K562 (cell line): ENCODE measurements around the gene CLHC1. TPM values are rescaled to one million over a fixed set of nuclear protein-coding genes. Genes with fewer than 3 reads are reported as not detected.
A peak's percentile ranks its signal among the peaks of the same experiment; 100 is the strongest.

Experiments used
- ADNP ChIP-seq: fragments of 200-800 bp; sonication (Bioruptor generic); IDR thresholded peaks from 2 replicates; pipeline ENCODE4 v1.6.1; 2016; ENCODE audit warnings: missing genetic modification characterization, missing compliant biosample characterization
- FOXK1 ChIP-seq: sonication (generic); formaldehyde crosslinking; IDR thresholded peaks from 2 replicates; pipeline ENCODE4 v1.8.0; 2022; ENCODE audit warnings: missing genetic modification reagents, mild to moderate bottlenecking, borderline replicate concordance
- GATA2 ChIP-seq: sonication (generic); formaldehyde crosslinking; IDR thresholded peaks from 2 replicates; pipeline ENCODE4 v1.4.0; 2020; ENCODE audit warnings: mild to moderate bottlenecking, missing genetic modification reagents
- GTF2F1 ChIP-seq: IDR thresholded peaks from 2 replicates; pipeline ENCODE4 v1.6.1; 2011; ENCODE audit warnings: low read depth, low read length, improper control_type of control experiment
- HNRNPLL ChIP-seq: fragments of 200-400 bp; formaldehyde crosslinking; IDR thresholded peaks from 2 replicates; pipeline ENCODE4 v1.6.1; 2017; ENCODE audit warnings: low read length, low read depth, mild to moderate bottlenecking; ENCODE audit not compliant: poor library complexity, severe bottlenecking
- KAT2B ChIP-seq: IDR thresholded peaks from one replicate; pipeline ENCODE4 v1.6.1; 2012; ENCODE audit warnings: low read depth, mild to moderate bottlenecking, control low read depth, inconsistent platforms, low read length, moderate library complexity
- MEF2A ChIP-seq: IDR thresholded peaks from 2 replicates; pipeline ENCODE4 v1.6.1; 2011; ENCODE audit warnings: low read depth, mild to moderate bottlenecking, low read length, moderate library complexity; ENCODE audit not compliant: control insufficient read depth
- NELFE ChIP-seq: IDR thresholded peaks from 2 replicates; pipeline ENCODE4 v1.6.1; 2011; ENCODE audit warnings: mild to moderate bottlenecking; ENCODE audit not compliant: insufficient read depth, insufficient read length
- PTTG1 ChIP-seq: fragments of 450-650 bp; IDR thresholded peaks from 2 replicates; pipeline ENCODE4 v1.6.1; 2016; ENCODE audit warnings: low read depth, mild to moderate bottlenecking, missing genetic modification characterization, missing compliant biosample characterization
- SETDB1 ChIP-seq: IDR thresholded peaks from one replicate; pipeline ENCODE4 v1.6.1; 2012; ENCODE audit warnings: low read length, control low read depth, inconsistent platforms
- SRSF3 ChIP-seq: fragments of 200-400 bp; formaldehyde crosslinking; IDR thresholded peaks from 2 replicates; pipeline ENCODE4 v1.6.1; 2016; ENCODE audit warnings: mild to moderate bottlenecking, low read length, moderate library complexity; ENCODE audit not compliant: insufficient read depth
- STAT5B ChIP-seq: fragments of 250-450 bp; sonication (Bioruptor Pico); IDR thresholded peaks from 2 replicates; pipeline ENCODE4 v1.8.0; 2021; ENCODE audit warnings: mild to moderate bottlenecking, inconsistent platforms
- ZBTB49 ChIP-seq: sonication (generic); formaldehyde crosslinking; IDR thresholded peaks from 2 replicates; pipeline ENCODE4 v1.8.0; 2022; ENCODE audit warnings: missing genetic modification reagents, mild to moderate bottlenecking, borderline replicate concordance
- ZC3H4 ChIP-seq: sonication (generic); formaldehyde crosslinking; IDR thresholded peaks from 2 replicates; pipeline ENCODE4 v1.9.0; 2021; ENCODE audit warnings: missing genetic modification reagents, borderline replicate concordance
- ZFP1 ChIP-seq: fragments of 450-650 bp; formaldehyde crosslinking; IDR thresholded peaks from 2 replicates; pipeline ENCODE4 v1.4.0; 2020; ENCODE audit warnings: mild to moderate bottlenecking, mixed read lengths
- ZNF133 ChIP-seq: fragments of 250-450 bp; sonication (Bioruptor Pico); IDR thresholded peaks from 2 replicates; pipeline ENCODE4 v1.4.0; 2020; ENCODE audit warnings: mild to moderate bottlenecking
- ZNF146 ChIP-seq: IDR thresholded peaks from one replicate; pipeline ENCODE4 v1.6.1; 2018; ENCODE audit warnings: missing compliant biosample characterization; ENCODE audit not compliant: unreplicated experiment
- ZNF212 ChIP-seq: fragments of 450-650 bp; formaldehyde crosslinking; IDR thresholded peaks from 2 replicates; pipeline ENCODE4 v1.4.0; 2020; ENCODE audit warnings: mild to moderate bottlenecking
- ZNF449 ChIP-seq: fragments of 250-450 bp; sonication (Bioruptor Pico); IDR thresholded peaks from 2 replicates; pipeline ENCODE4 v1.8.0; 2022; ENCODE audit warnings: moderate library complexity, mild to moderate bottlenecking, inconsistent platforms
- ZNF551 ChIP-seq: fragments of 250-450 bp; sonication (Bioruptor Pico); IDR thresholded peaks from 2 replicates; pipeline ENCODE4 v1.5.0; 2021; ENCODE audit warnings: mild to moderate bottlenecking, moderate library complexity
- polyA plus RNA-seq, 8 experiments: library from polyadenylated mRNA; depleted of rRNA in 4 of 8; stranded (reverse) in 5 of 8; unstranded in 3 of 8; fragments of >200 nt; fragmentation: Nextera tagmentation in 2 of 8; fragmentation: Illumina TruSeq in 1 of 8; extraction: Ambion mirVana in 2 of 8; extraction: Trizol in 1 of 8; gene quantifications; 2 replicates each; pipeline versions ENCODE4 v1.2.1 to v1.2.3, GENCODE V29; 2011 to 2014; ENCODE audit warnings: inconsistent platforms in 1 of 8, missing spikeins in 1 of 8
- total RNA-seq, 7 experiments: library from RNA; depleted of rRNA in 6 of 7; stranded (reverse); fragments of >200 nt in 6 of 7; fragmentation: Illumina TruSeq in 2 of 7; extraction: Trizol in 2 of 7; gene quantifications; 2 replicates each; pipeline versions ENCODE4 v1.2.1 to v1.2.3, GENCODE V29; 2011 to 2021; ENCODE audit warnings: low replicate concordance in 1 of 7
- TF ChIP-seq, protein P1 (sequence below): sonication (generic); formaldehyde crosslinking; IDR thresholded peaks from 2 replicates; pipeline ENCODE4 v1.9.0; 2022; ENCODE audit warnings: mild to moderate bottlenecking, missing genetic modification reagents
- TF ChIP-seq, protein P2 (sequence below): fragments of 200-800 bp; sonication (Bioruptor generic); IDR thresholded peaks from 2 replicates; pipeline ENCODE4 v1.6.1; 2017; ENCODE audit warnings: missing genetic modification characterization, missing compliant biosample characterization

The CLHC1 gene
- total and polyA plus RNA-seq, 9 of the 15 experiments (the other 6 are each of a cell fraction or from before 2014, with no cell fraction given), result 3.7 to 14.3 (median 8.6) TPM

GRCh38 chr2:55268907-55269644, 37.0 kb upstream of the CLHC1 start, which contains the start of gene MTIF2 (continued):
- TF ChIP-seq ZBTB49 (CRISPR knock-in tag) (no peak), ADNP (tag) (no peak), MEF2A (0 out of 2 replicates have a peak, but pooled peaks have one; percentile 24), ZNF551 (CRISPR knock-in tag) (no peak), ZNF146 (no peak), ZNF133 (CRISPR knock-in tag) (no peak), GATA2 (CRISPR knock-in tag) (no peak), STAT5B (0 out of 2 replicates have a peak, but pooled peaks have one; percentile 39), FOXK1 (no peak), SETDB1 (no peak), ZNF449 (CRISPR knock-in tag) (0 out of 2 replicates have a peak, but pooled peaks have one; percentile 18), KAT2B (no peak), PTTG1 (tag) (no peak), ZC3H4 (CRISPR knock-in tag) (no peak), ZFP1 (CRISPR knock-in tag) (no peak), HNRNPLL (peak; percentile 80), SRSF3 (no peak), NELFE (no peak), ZNF212 (CRISPR knock-in tag) (no peak), GTF2F1 (0 out of 2 replicates have a peak, but pooled peaks have one; percentile 55)
- TF ChIP-seq, protein P1, sequence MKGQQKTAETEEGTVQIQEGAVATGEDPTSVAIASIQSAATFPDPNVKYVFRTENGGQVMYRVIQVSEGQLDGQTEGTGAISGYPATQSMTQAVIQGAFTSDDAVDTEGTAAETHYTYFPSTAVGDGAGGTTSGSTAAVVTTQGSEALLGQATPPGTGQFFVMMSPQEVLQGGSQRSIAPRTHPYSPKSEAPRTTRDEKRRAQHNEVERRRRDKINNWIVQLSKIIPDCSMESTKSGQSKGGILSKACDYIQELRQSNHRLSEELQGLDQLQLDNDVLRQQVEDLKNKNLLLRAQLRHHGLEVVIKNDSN (CRISPR knock-in tag), result no peak
- TF ChIP-seq, protein P2, sequence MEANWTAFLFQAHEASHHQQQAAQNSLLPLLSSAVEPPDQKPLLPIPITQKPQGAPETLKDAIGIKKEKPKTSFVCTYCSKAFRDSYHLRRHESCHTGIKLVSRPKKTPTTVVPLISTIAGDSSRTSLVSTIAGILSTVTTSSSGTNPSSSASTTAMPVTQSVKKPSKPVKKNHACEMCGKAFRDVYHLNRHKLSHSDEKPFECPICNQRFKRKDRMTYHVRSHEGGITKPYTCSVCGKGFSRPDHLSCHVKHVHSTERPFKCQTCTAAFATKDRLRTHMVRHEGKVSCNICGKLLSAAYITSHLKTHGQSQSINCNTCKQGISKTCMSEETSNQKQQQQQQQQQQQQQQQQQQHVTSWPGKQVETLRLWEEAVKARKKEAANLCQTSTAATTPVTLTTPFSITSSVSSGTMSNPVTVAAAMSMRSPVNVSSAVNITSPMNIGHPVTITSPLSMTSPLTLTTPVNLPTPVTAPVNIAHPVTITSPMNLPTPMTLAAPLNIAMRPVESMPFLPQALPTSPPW (CRISPR knock-in tag), result peak; percentile 60
